ENCODE measurements around the gene HDAC4.

Gene HDAC4

GRCh38 chr2:239305771-239306170, 95.0 kb downstream of the HDAC4 start:
- DNase-seq, result no peak

GRCh38 chr2:239305222-239305575, 95.6 kb downstream of the HDAC4 start:
- peak in 1 of 3 experiments; percentile 6 for DNase-seq

GRCh38 chr2:239304533-239305221, 96.1 kb downstream of the HDAC4 start:
- DNase-seq, result no peak

GRCh38 chr2:239303711-239304532, 96.9 kb downstream of the HDAC4 start:
- DNase-seq, result no peak

- DNase-seq, result no peak
These were observed 97.8 kb downstream of the HDAC4 start for GRCh38 chr2:239302808-239303557.

GRCh38 chr2:239302083-239302807, 98.6 kb downstream of the HDAC4 start:
- DNase-seq, result no peak

GRCh38 chr2:239300871-239301735, 99.7 kb downstream of the HDAC4 start:
- no peak for DNase-seq

- DNase-seq, result no peak
These were observed 100.6 kb downstream of the HDAC4 start for GRCh38 chr2:239300242-239300641.

GRCh38 chr2:239299218-239299939, 101.4 kb downstream of the HDAC4 start:
- no peak for DNase-seq

GRCh38 chr2:239298116-239298804, 102.6 kb downstream of the HDAC4 start:
- no peak for DNase-seq

GRCh38 chr2:239297142-239298004, 103.4 kb downstream of the HDAC4 start:
- DNase-seq, result no peak

- DNase-seq, result no peak
These were observed 104.5 kb downstream of the HDAC4 start for GRCh38 chr2:239296020-239296932.

- DNase-seq, result peak in 1 of 3 experiments; percentile 29
These were observed 105.3 kb downstream of the HDAC4 start for GRCh38 chr2:239295377-239296019.

GRCh38 chr2:239294571-239295054, 106.2 kb downstream of the HDAC4 start:
- DNase-seq, result no peak

- DNase-seq, result no peak
These were observed 106.9 kb downstream of the HDAC4 start for GRCh38 chr2:239293775-239294430.

GRCh38 chr2:239292959-239293774, 107.7 kb downstream of the HDAC4 start:
- no peak for DNase-seq

Data from NCI-H1417 (cell line).